Fibroblast of lung (primary cell): ENCODE results near the gene PCYT1A. TPM values are rescaled to one million over a fixed set of nuclear protein-coding genes. Genes with fewer than 3 reads are reported as not detected.

ENCODE experiments used
- DNase-seq, 2 donors: peaks; one replicate each; pipeline versions ENCODE4 v3.0.0 to v3.0.0-alpha.2; 2010; ENCODE audit warnings: low read depth in 2 of 2
- H2AFZ ChIP-seq: 2 replicates; pipeline ENCODE4 v1.5.1; 2012; ENCODE audit warnings: low read length, control low read depth, inconsistent platforms
- H3K27ac ChIP-seq: 2 replicates; pipeline ENCODE4 v1.5.1; 2011; ENCODE audit warnings: low read length, control low read depth; ENCODE audit not compliant: insufficient read depth
- H3K27me3 ChIP-seq: 2 replicates; pipeline ENCODE4 v1.5.1; 2011; ENCODE audit warnings: mild to moderate bottlenecking, low read length; ENCODE audit not compliant: control insufficient read depth, insufficient read depth
- H3K36me3 ChIP-seq: 2 replicates; pipeline ENCODE4 v1.5.1; 2011; ENCODE audit warnings: low read length; ENCODE audit not compliant: control insufficient read depth, insufficient read depth
- H3K4me1 ChIP-seq: 2 replicates; pipeline ENCODE4 v1.5.1; 2011; ENCODE audit warnings: low read length; ENCODE audit not compliant: control insufficient read depth, insufficient read depth; ENCODE audit errors: extremely low read depth
- H3K4me2 ChIP-seq: 2 replicates; pipeline ENCODE4 v1.5.1; 2011; ENCODE audit warnings: low read length, control low read depth; ENCODE audit not compliant: insufficient read depth; ENCODE audit errors: extremely low read depth
- H3K4me3 ChIP-seq, 4 experiments: fragments of 200-600 bp in 1 of 4; sonication (generic) in 1 of 4; replicated peaks in 1 of 4; 2 replicates each; pipeline ENCODE4 v1.5.1; 2011 to 2016; ENCODE audit warnings: low read length in 4 of 4, low read depth in 3 of 4, mild to moderate bottlenecking in 3 of 4, control low read depth in 2 of 4, inconsistent platforms in 1 of 4, mixed read lengths in 1 of 4; ENCODE audit not compliant: insufficient read depth in 1 of 4; ENCODE audit errors: control extremely low read depth in 1 of 4
- H3K79me2 ChIP-seq: 2 replicates; pipeline ENCODE4 v1.5.1; 2012; ENCODE audit warnings: mild to moderate bottlenecking, low read length, inconsistent platforms; ENCODE audit not compliant: control insufficient read depth, insufficient read depth
- H3K9ac ChIP-seq: 2 replicates; pipeline ENCODE4 v1.5.1; 2011; ENCODE audit warnings: mild to moderate bottlenecking, low read length, control low read depth; ENCODE audit not compliant: insufficient read depth
- H3K9me3 ChIP-seq: 2 replicates; pipeline ENCODE4 v1.5.1; 2012; ENCODE audit warnings: low read depth, low read length; ENCODE audit not compliant: control insufficient read depth, insufficient read depth
- H4K20me1 ChIP-seq: 2 replicates; pipeline ENCODE4 v1.5.1; 2011; ENCODE audit warnings: low read length; ENCODE audit not compliant: control insufficient read depth, insufficient read depth; ENCODE audit errors: extremely low read depth
- EZH2 ChIP-seq: IDR thresholded peaks from 2 replicates; pipeline ENCODE4 v1.5.1; 2012; ENCODE audit warnings: low read length, control low read depth, mild to moderate bottlenecking; ENCODE audit errors: missing control alignments
- polyA plus RNA-seq, 2 donors: library from polyadenylated mRNA; depleted of rRNA in 1 of 2; stranded (reverse) in 1 of 2; unstranded in 1 of 2; fragments of >200 nt; gene quantifications; 2 replicates each; pipeline ENCODE4 v1.2.1, GENCODE V29; 2011 to 2012; ENCODE audit warnings: missing spikeins in 1 of 2
- total RNA-seq: library from RNA; depleted of rRNA; stranded (reverse); fragments of >200 nt; gene quantifications from 2 replicates; pipeline ENCODE4 v1.2.1, GENCODE V29; 2014
- TF ChIP-seq, protein P1 (sequence below), 2 donors: IDR thresholded peaks in 1 of 2; conservative IDR thresholded peaks in 1 of 2; 1 replicate in 1 of 2; 2 replicates in 1 of 2; pipeline ENCODE4 v1.5.1; 2011 to 2012; ENCODE audit warnings: low read length in 2 of 2, control low read depth in 1 of 2, inconsistent platforms in 1 of 2, low read depth in 1 of 2, mild to moderate bottlenecking in 1 of 2

Gene PCYT1A
- total and polyA plus RNA-seq, 2 donors (not counting 1 experiment from before 2014, with no cell fraction given) = 68.9 to 73.8 TPM

DNA sequence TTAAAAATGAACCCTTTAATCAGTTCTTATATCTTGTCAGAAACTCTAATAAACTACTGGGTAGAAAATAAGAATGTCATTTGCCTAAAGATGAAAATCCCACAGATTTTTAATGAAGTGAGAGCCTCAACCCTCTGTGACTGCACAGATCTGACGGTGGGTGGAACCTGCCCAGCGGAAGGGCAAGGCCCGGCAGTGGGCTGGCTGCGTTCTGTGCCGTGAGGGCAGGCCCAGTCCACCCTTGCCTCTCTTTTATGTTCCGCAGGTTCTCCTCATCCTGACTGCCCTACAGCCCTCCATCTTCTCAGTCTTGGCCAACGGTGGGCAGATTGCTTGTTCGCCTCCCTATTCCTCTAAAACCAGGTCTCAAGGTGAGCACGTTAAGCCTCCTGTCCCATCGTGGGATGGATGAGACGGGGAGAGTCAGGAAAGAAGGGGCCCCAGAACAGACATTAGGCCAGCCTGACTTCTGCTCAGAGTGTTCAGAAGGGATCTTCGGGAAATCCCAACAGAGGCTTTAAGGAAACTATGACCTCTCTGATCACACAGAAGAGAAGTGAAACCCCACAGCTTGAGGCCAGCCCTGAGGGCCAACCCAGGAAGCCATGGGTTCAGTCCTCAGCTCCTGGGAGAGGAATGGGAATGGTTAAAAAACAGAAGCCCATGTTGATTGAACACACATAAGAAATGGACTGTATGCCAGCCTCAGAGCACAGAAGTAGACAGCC lies 55.2 kb downstream of the PCYT1A start:
- no peak overlapping the region for H3K27ac ChIP-seq
- H4K20me1 ChIP-seq = no peaks in the 10 kb centered on the region
- no peak overlapping the region for H3K4me2 ChIP-seq
- no peaks in the 10 kb centered on the region for H3K9me3 ChIP-seq
- no peak overlapping the region for H3K9ac ChIP-seq
- TF ChIP-seq, protein P1, sequence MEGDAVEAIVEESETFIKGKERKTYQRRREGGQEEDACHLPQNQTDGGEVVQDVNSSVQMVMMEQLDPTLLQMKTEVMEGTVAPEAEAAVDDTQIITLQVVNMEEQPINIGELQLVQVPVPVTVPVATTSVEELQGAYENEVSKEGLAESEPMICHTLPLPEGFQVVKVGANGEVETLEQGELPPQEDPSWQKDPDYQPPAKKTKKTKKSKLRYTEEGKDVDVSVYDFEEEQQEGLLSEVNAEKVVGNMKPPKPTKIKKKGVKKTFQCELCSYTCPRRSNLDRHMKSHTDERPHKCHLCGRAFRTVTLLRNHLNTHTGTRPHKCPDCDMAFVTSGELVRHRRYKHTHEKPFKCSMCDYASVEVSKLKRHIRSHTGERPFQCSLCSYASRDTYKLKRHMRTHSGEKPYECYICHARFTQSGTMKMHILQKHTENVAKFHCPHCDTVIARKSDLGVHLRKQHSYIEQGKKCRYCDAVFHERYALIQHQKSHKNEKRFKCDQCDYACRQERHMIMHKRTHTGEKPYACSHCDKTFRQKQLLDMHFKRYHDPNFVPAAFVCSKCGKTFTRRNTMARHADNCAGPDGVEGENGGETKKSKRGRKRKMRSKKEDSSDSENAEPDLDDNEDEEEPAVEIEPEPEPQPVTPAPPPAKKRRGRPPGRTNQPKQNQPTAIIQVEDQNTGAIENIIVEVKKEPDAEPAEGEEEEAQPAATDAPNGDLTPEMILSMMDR (conservative IDR thresholded peaks at IDR 0.05 in 1 of 2, IDR thresholded peaks at IDR 0.05 in 1 of 2; ENCODE audit: low read depth in 1 of 2, low read length in 2 of 2) = no peak
- TF ChIP-seq EZH2 = no peak
- peaks cover 4% of the 10 kb centered on the region for H3K36me3 ChIP-seq
- H3K4me1 ChIP-seq = no peaks in the 10 kb centered on the region
- H3K27me3 ChIP-seq = no peaks in the 10 kb centered on the region
- no peak overlapping the region for H2AFZ ChIP-seq
- no peaks in the 10 kb centered on the region for H3K79me2 ChIP-seq
- DNase-seq = no peak
- no peak overlapping the region for H3K4me3 ChIP-seq

DNA sequence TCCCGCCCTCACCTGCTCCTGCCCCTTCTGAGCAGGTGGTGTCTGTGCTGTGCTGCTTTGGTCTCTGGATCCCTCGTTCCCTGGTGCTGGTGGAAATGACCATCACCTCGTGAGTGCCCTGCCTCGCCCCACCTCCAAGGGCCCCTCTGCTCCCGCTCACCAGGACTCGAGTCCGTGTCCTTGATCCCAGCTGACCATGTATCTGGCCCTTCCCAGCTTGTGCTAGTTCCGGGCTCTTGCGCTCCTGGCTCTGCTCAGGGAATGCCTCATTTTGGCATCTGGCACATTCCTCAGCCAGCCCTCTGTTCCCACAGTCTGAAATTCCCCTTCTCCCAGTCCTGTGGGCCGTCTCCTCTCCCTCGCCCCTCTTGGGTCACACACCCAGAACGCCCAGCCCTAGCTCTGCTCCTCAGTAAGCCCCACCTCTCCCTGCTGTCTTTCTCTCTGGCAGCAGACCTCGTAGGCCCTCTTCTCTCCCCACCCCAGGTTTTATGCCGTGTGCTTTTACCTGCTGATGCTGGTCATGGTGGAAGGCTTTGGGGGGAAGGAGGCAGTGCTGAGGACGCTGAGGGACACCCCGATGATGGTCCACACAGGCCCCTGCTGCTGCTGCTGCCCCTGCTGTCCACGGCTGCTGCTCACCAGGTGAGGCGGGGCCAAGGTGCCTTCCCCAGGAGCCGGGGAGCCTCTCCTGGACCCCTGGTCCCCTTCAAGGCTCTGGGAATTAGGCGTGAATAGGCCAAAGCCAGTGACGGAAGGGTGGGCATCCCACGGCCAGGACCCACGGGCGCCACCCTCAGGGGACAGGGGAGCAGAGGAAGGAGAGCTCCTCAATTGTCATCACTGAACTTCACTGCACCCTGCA lies 59.7 kb downstream of the PCYT1A start:
- no peaks in the 10 kb centered on the region for H4K20me1 ChIP-seq
- no peaks in the 10 kb centered on the region for H3K4me1 ChIP-seq
- no peak for TF ChIP-seq EZH2
- TF ChIP-seq, protein P1 (conservative IDR thresholded peaks at IDR 0.05 in 1 of 2, IDR thresholded peaks at IDR 0.05 in 1 of 2; ENCODE audit: low read depth in 1 of 2, low read length in 2 of 2) = no peak
- no peaks in the 10 kb centered on the region for H3K9me3 ChIP-seq
- no peaks in the 10 kb centered on the region for H3K79me2 ChIP-seq
- H3K36me3 ChIP-seq = no peaks in the 10 kb centered on the region
- H3K4me3 ChIP-seq = no peak overlapping the region
- DNase-seq = peak; percentile 11 to 28
- H2AFZ ChIP-seq = no peak overlapping the region
- H3K27me3 ChIP-seq = no peaks in the 10 kb centered on the region
- no peak overlapping the region for H3K9ac ChIP-seq
- no peak overlapping the region for H3K4me2 ChIP-seq
- H3K27ac ChIP-seq = no peak overlapping the region

DNA sequence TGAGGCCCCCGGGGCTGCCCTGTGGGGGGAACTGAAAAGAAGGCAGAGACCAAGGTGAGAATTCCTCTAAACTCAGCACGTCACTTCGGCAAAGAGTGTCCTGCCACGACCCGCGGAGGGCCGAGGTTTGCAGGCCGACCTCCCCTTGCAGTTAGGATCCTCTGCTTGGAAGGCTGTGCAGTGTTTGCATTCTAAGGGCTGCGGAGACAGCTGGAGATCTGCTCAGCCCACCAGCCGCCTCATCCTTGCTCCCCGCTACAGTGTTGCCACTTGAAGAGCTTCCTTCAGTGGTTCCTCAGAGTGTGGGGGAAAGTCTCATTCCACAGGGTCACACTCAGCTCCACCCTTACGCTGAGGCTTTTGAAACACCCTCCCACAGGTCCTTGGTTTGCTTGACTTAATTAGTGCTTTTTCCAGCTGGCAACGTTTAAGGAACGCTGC lies 60.4 kb downstream of the PCYT1A start:
- no peak for DNase-seq
- no peaks in the 10 kb centered on the region for H3K9me3 ChIP-seq
- H3K79me2 ChIP-seq = no peaks in the 10 kb centered on the region
- no peak overlapping the region for H3K4me3 ChIP-seq
- H3K27me3 ChIP-seq = no peaks in the 10 kb centered on the region
- no peaks in the 10 kb centered on the region for H3K4me1 ChIP-seq
- no peak overlapping the region for H3K4me2 ChIP-seq
- no peak for TF ChIP-seq EZH2
- TF ChIP-seq, protein P1 (conservative IDR thresholded peaks at IDR 0.05 in 1 of 2, IDR thresholded peaks at IDR 0.05 in 1 of 2; ENCODE audit: low read depth in 1 of 2, low read length in 2 of 2) = no peak
- H4K20me1 ChIP-seq = no peaks in the 10 kb centered on the region
- H2AFZ ChIP-seq = no peak overlapping the region
- H3K9ac ChIP-seq = no peak overlapping the region
- H3K27ac ChIP-seq = no peak overlapping the region
- no peaks in the 10 kb centered on the region for H3K36me3 ChIP-seq
